Colonic mucosa (tissue), 4 donors: ENCODE measurements around the gene MCEMP1. TPM values are rescaled to one million over a fixed set of nuclear protein-coding genes. Genes with fewer than 3 reads are reported as not detected.
A peak's percentile ranks its signal among the peaks of the same experiment; 100 is the strongest.

Experiments
- DNase-seq: peaks from one replicate; pipeline ENCODE4 v3.0.0-alpha.2; 2020
- H3K27ac ChIP-seq: fragments of 200-600 bp; one replicate; pipeline ENCODE4 v1.8.0; 2021
- H3K27me3 ChIP-seq: fragments of 200-600 bp; one replicate; pipeline ENCODE4 v1.8.0; 2021
- H3K36me3 ChIP-seq: fragments of 200-600 bp; one replicate; pipeline ENCODE4 v1.8.0; 2021
- H3K4me1 ChIP-seq: fragments of 200-600 bp; one replicate; pipeline ENCODE4 v1.8.0; 2021; ENCODE audit warnings: mild to moderate bottlenecking
- H3K4me3 ChIP-seq: fragments of 200-600 bp; one replicate; pipeline ENCODE4 v1.8.0; 2021
- H3K9ac ChIP-seq, 2 donors: one replicate each; pipeline ENCODE4 v1.7.0; 2013; ENCODE audit warnings: control low read depth in 2 of 2, low read depth in 2 of 2, low read length in 2 of 2
- H3K9me3 ChIP-seq: fragments of 200-600 bp; one replicate; pipeline ENCODE4 v1.8.0; 2021
- CTCF ChIP-seq: fragments of 200-600 bp; IDR thresholded peaks from one replicate; pipeline ENCODE4 v1.8.0; 2022; ENCODE audit warnings: antibody characterized with exemption, mild to moderate bottlenecking
- intact Hi-C: fragments of 100-400 bp; cut with DNase I; formaldehyde crosslinking; loops from one replicate; pipeline ENCODE4 v1.14.1; 2022
- total RNA-seq, 2 donors: library from RNA; stranded (reverse); fragmentation: NEBNext Ultra II Directional in 1 of 2; extraction: Animal tissue kit (Norgen Biotek cat#: 25700) in 1 of 2; gene quantifications; one replicate each; pipeline ENCODE4 v1.2.1, GENCODE V29; 2021
- donor health status: healthy.
- donor health status: DM: no; HTN: no; CAD: no.
- donor health status: DM: no; HTN: no; CAD: no.

Gene MCEMP1
- total RNA-seq, 2 donors from 2014 or later = 0.20 TPM; not detected in 1

GRCh38 chr19:7687177-7687576 is 10.3 kb downstream of the MCEMP1 start:
- intact Hi-C loops = no loop called here
- H3K4me1 ChIP-seq = no peaks in the 10 kb centered on the region
- H3K9ac ChIP-seq = peak overlapping the region in 1 of 2 donors; percentile 2
- no peaks in the 10 kb centered on the region for H3K36me3 ChIP-seq
- TF ChIP-seq CTCF = no peak
- no peak overlapping the region for H3K4me3 ChIP-seq
- no peak for DNase-seq
- no peaks in the 10 kb centered on the region for H3K9me3 ChIP-seq
- H3K27ac ChIP-seq = no peak overlapping the region
- no peaks in the 10 kb centered on the region for H3K27me3 ChIP-seq

- Histone ChIP-seq H3K27me3 (no peaks in the 10 kb centered on the region), H3K4me1 (no peaks in the 10 kb centered on the region), H3K9ac (no peak overlapping the region), H3K4me3 (no peak overlapping the region), H3K27ac (no peak overlapping the region), H3K36me3 (no peaks in the 10 kb centered on the region), H3K9me3 (no peaks in the 10 kb centered on the region)
- DNase-seq = no peak
- TF ChIP-seq CTCF = no peak
- intact Hi-C loops = no loop called here
Observed at GRCh38 chr19:7689165-7689564, 12.3 kb downstream of the MCEMP1 start.

- Histone ChIP-seq H3K4me1 (no peaks in the 10 kb centered on the region), H3K4me3 (no peak overlapping the region), H3K27ac (no peak overlapping the region), H3K9ac (no peak overlapping the region), H3K9me3 (no peaks in the 10 kb centered on the region), H3K36me3 (no peaks in the 10 kb centered on the region), H3K27me3 (no peaks in the 10 kb centered on the region)
- no peak for TF ChIP-seq CTCF
- no peak for DNase-seq
- intact Hi-C loops = no loop called here
Observed at GRCh38 chr19:7690779-7691258, 13.9 kb downstream of the MCEMP1 start.

- TF ChIP-seq CTCF = no peak
- intact Hi-C loops = no loop called here
- Histone ChIP-seq H3K36me3 (no peaks in the 10 kb centered on the region), H3K27ac (no peak overlapping the region), H3K4me3 (no peak overlapping the region), H3K9me3 (no peaks in the 10 kb centered on the region), H3K9ac (no peak overlapping the region), H3K4me1 (no peaks in the 10 kb centered on the region), H3K27me3 (no peaks in the 10 kb centered on the region)
- DNase-seq = no peak
Observed at GRCh38 chr19:7691497-7691896, 14.6 kb downstream of the MCEMP1 start.

- no peak for TF ChIP-seq CTCF
- intact Hi-C loops = no loop called here
- Histone ChIP-seq H3K27ac (no peak overlapping the region), H3K9ac (no peak overlapping the region), H3K4me1 (no peaks in the 10 kb centered on the region), H3K27me3 (no peaks in the 10 kb centered on the region), H3K4me3 (no peak overlapping the region), H3K9me3 (no peaks in the 10 kb centered on the region), H3K36me3 (no peaks in the 10 kb centered on the region)
- DNase-seq = no peak
Observed at GRCh38 chr19:7692417-7693088, 15.7 kb downstream of the MCEMP1 start.
